Naive thymus-derived CD4-positive, alpha-beta T cell (primary cell): ENCODE data around the gene PAX6. TPM values are rescaled to one million over a fixed set of nuclear protein-coding genes. Genes with fewer than 3 reads are reported as not detected.

Experiments used
- ATAC-seq: fragments of 150-1000 bp; cut with Tn5 transposase; 2 replicates; pipeline ENCODE4 v1.10.0; 2021; ENCODE audit warnings: mild to moderate bottlenecking, moderate library complexity
- CTCF ChIA-PET: fragments of 350-600 bp; sonication (Branson Sonifier 250); formaldehyde crosslinking; loops from one replicate; lab custom pipeline; 2021; ENCODE audit warnings: antibody characterized with exemption; lab: Charles Lee
- POLR2A ChIA-PET: fragments of 350-600 bp; sonication (Branson Sonifier 250); formaldehyde crosslinking; loops from one replicate; lab custom pipeline; 2021; ENCODE audit warnings: antibody characterized with exemption, inconsistent platforms; lab: Charles Lee
- DNase-seq, 9 donors: peaks; one replicate each; pipeline versions ENCODE4 v3.0.0 to v3.0.0-alpha.2; 2020 to 2022; ENCODE audit warnings: mixed read lengths in 1 of 9
- H3K27ac ChIP-seq: one replicate; pipeline ENCODE4 v1.7.0; 2013; ENCODE audit warnings: mild to moderate bottlenecking, low read depth, low read length, moderate library complexity
- H3K27me3 ChIP-seq, 2 donors: one replicate each; pipeline ENCODE4 v1.7.0; 2013; ENCODE audit warnings: low read length in 2 of 2, mild to moderate bottlenecking in 2 of 2, moderate library complexity in 2 of 2; ENCODE audit not compliant: control insufficient read depth in 2 of 2, insufficient read depth in 2 of 2
- H3K36me3 ChIP-seq, 3 experiments: 1 replicate in 2 of 3; 2 replicates in 1 of 3; pipeline ENCODE4 v1.7.0; 2013; ENCODE audit warnings: low read length in 3 of 3, mild to moderate bottlenecking in 3 of 3, moderate library complexity in 1 of 3; ENCODE audit not compliant: insufficient read depth in 3 of 3, control insufficient read depth in 2 of 3
- H3K4me1 ChIP-seq, 2 donors: one replicate each; pipeline ENCODE4 v1.7.0; 2013; ENCODE audit warnings: low read length in 2 of 2, mild to moderate bottlenecking in 2 of 2, moderate library complexity in 1 of 2; ENCODE audit not compliant: control insufficient read depth in 2 of 2, insufficient read depth in 2 of 2
- H3K4me3 ChIP-seq: 2 replicates; pipeline ENCODE4 v1.7.0; 2013; ENCODE audit warnings: mild to moderate bottlenecking, low read length
- H3K9me3 ChIP-seq, 3 experiments: 1 replicate in 2 of 3; 2 replicates in 1 of 3; pipeline ENCODE4 v1.7.0; 2013; ENCODE audit warnings: low read length in 3 of 3; ENCODE audit not compliant: control insufficient read depth in 2 of 3
- H3K27ac Mint-ChIP-seq, 9 donors: one replicate each; pipeline ENCODE4 v1.8.0; 2020 to 2022; ENCODE audit warnings: mixed read lengths in 9 of 9, mild to moderate bottlenecking in 8 of 9, moderate library complexity in 5 of 9, inconsistent platforms in 2 of 9
- H3K27me3 Mint-ChIP-seq, 5 donors: one replicate each; pipeline ENCODE4 v1.8.0; 2021 to 2022; ENCODE audit warnings: mixed read lengths in 5 of 5, mild to moderate bottlenecking in 1 of 5
- H3K36me3 Mint-ChIP-seq, 5 donors: one replicate each; pipeline ENCODE4 v1.8.0; 2020 to 2022; ENCODE audit warnings: mixed read lengths in 5 of 5, mild to moderate bottlenecking in 3 of 5, inconsistent platforms in 1 of 5
- H3K4me1 Mint-ChIP-seq, 7 donors: one replicate each; pipeline ENCODE4 v1.8.0; 2020 to 2022; ENCODE audit warnings: mixed read lengths in 7 of 7, mild to moderate bottlenecking in 3 of 7, inconsistent platforms in 1 of 7
- H3K4me3 Mint-ChIP-seq, 10 donors: one replicate each; pipeline ENCODE4 v1.8.0; 2020 to 2022; ENCODE audit warnings: mild to moderate bottlenecking in 10 of 10, mixed read lengths in 10 of 10, moderate library complexity in 6 of 10, inconsistent platforms in 2 of 10
- H3K9me3 Mint-ChIP-seq, 11 donors: one replicate each; pipeline ENCODE4 v1.8.0; 2020 to 2022; ENCODE audit warnings: mixed read lengths in 11 of 11, mild to moderate bottlenecking in 4 of 11, inconsistent platforms in 1 of 11, moderate library complexity in 1 of 11
- intact Hi-C, 2 donors: fragments of 100-400 bp; cut with micrococcal nuclease; formaldehyde crosslinking; loops; one replicate each; pipeline ENCODE4 v1.15.1; 2023
- polyA plus RNA-seq, 2 donors: library from polyadenylated mRNA; unstranded; fragments of 300-500 nt; fragmentation: Illumina TruSeq; gene quantifications; one replicate each; pipeline ENCODE4 v1.2.3, GENCODE V29; 2021
- total RNA-seq, 6 experiments: library from RNA in 5 of 6; stranded (reverse) in 5 of 6; gene quantifications; 1 replicate in 5 of 6; 2 replicates in 1 of 6; pipeline ENCODE4 v1.2.3 and lab custom pipeline; 2021 to 2026

The PAX6 gene
- total and polyA plus RNA-seq, 7 experiments from 2014 or later: not detected

- DNase-seq: no peak
These were observed 7.9 kb downstream of the PAX6 start for GRCh38 chr11:31802990-31803812.

GRCh38 chr11:31802609-31802989 lies 8.5 kb downstream of the PAX6 start:
- Mint-ChIP-seq H3K36me3 (peaks cover 0 to 26% (median 13%) of the 10 kb centered on the region in 5 donors), H3K4me3 (peak overlapping the region in 6 of 10 donors; percentile 32 to 81 (median 62)), H3K27me3 (peaks cover 77 to 92% (median 82%) of the 10 kb centered on the region in 5 donors), H3K27ac (peak overlapping the region in 2 of 9 donors; percentile 41 to 73), H3K4me1 (peaks cover 26 to 62% (median 49%) of the 10 kb centered on the region in 7 donors), H3K9me3 (peaks cover 4 to 62% (median 29%) of the 10 kb centered on the region in 11 donors)
- POLR2A ChIA-PET: no interaction called here
- Histone ChIP-seq H3K36me3 (no peaks in the 10 kb centered on the region), H3K4me3 (no peak overlapping the region), H3K27ac (no peak overlapping the region), H3K4me1 (peaks cover 5 to 31% of the 10 kb centered on the region in 2 donors), H3K27me3 (peaks cover 18 to 58% of the 10 kb centered on the region in 2 donors), H3K9me3 (peaks cover 0 to 6% (median 0%) of the 10 kb centered on the region in 3 experiments)
- CTCF ChIA-PET: no interaction called here
- intact Hi-C loops: loop anchor here in 1 of 2 donors (2.0 to 5.0 kb wide), 2 partner anchors 14 to 630 kb away; no protein-coding TSS in a partner anchor
- no peak for ATAC-seq
- DNase-seq: no peak

More at GRCh38 chr11:31802990-31803812, 7.9 kb downstream of the PAX6 start:
- CTCF ChIA-PET: no interaction called here
- Mint-ChIP-seq H3K9me3 (peaks cover 4 to 68% (median 29%) of the 10 kb centered on the region in 11 donors), H3K4me3 (peak overlapping the region; percentile 23 to 82 (median 70)), H3K4me1 (peaks cover 23 to 59% (median 50%) of the 10 kb centered on the region in 7 donors), H3K27me3 (peaks cover 79 to 93% (median 84%) of the 10 kb centered on the region in 5 donors), H3K36me3 (peaks cover 0 to 26% (median 17%) of the 10 kb centered on the region in 5 donors), H3K27ac (peak overlapping the region in 2 of 9 donors; percentile 39 to 73)
- no peak overlapping the region for H3K27ac ChIP-seq
- ATAC-seq: no peak
- POLR2A ChIA-PET: no interaction called here
- intact Hi-C loops: loop anchor here in 1 of 2 donors (2.0 to 5.0 kb wide), 2 partner anchors 14 to 629 kb away; no protein-coding TSS in a partner anchor
- peaks cover 5 to 30% of the 10 kb centered on the region in 2 donors for H3K4me1 ChIP-seq
- H3K36me3 ChIP-seq: no peaks in the 10 kb centered on the region
- peaks cover 22 to 61% of the 10 kb centered on the region in 2 donors for H3K27me3 ChIP-seq
- H3K4me3 ChIP-seq: no peak overlapping the region
- H3K9me3 ChIP-seq: peaks cover 0 to 6% (median 0%) of the 10 kb centered on the region in 3 experiments

- intact Hi-C loops: loop anchor here in 1 of 2 donors (2.0 to 5.0 kb wide), 3 partner anchors 15 to 630 kb away; no protein-coding TSS in a partner anchor
- H3K4me3 Mint-ChIP-seq: no peak overlapping the region
These were observed 9.0 kb downstream of the PAX6 start for GRCh38 chr11:31802000-31802551.

GRCh38 chr11:31801298-31801702 lies 9.8 kb downstream of the PAX6 start:
- Mint-ChIP-seq H3K27ac (peak overlapping the region in 1 of 9 donors; percentile 15), H3K9me3 (peaks cover 0 to 61% (median 29%) of the 10 kb centered on the region in 11 donors), H3K27me3 (peaks cover 77 to 92% (median 82%) of the 10 kb centered on the region in 5 donors), H3K36me3 (peaks cover 0 to 21% (median 14%) of the 10 kb centered on the region in 5 donors), H3K4me1 (peaks cover 28 to 60% (median 47%) of the 10 kb centered on the region in 7 donors), H3K4me3 (peak overlapping the region in 2 of 10 donors; percentile 36 to 45)
- intact Hi-C loops: loop anchor here in 1 of 2 donors (2.0 to 5.0 kb wide), 2 partner anchors 24 to 631 kb away; no protein-coding TSS in a partner anchor
- Histone ChIP-seq H3K27ac (no peak overlapping the region), H3K36me3 (no peaks in the 10 kb centered on the region), H3K27me3 (peaks cover 17 to 51% of the 10 kb centered on the region in 2 donors), H3K9me3 (peaks cover 0 to 6% (median 0%) of the 10 kb centered on the region in 3 experiments), H3K4me1 (peaks cover 5 to 31% of the 10 kb centered on the region in 2 donors), H3K4me3 (no peak overlapping the region)
- POLR2A ChIA-PET: no interaction called here
- ATAC-seq: no peak
- CTCF ChIA-PET: no interaction called here
- no peak for DNase-seq

More at GRCh38 chr11:31802000-31802551, 9.0 kb downstream of the PAX6 start:
- Mint-ChIP-seq H3K27me3 (peaks cover 77 to 92% (median 82%) of the 10 kb centered on the region in 5 donors), H3K27ac (no peak overlapping the region), H3K4me1 (peaks cover 28 to 64% (median 49%) of the 10 kb centered on the region in 7 donors), H3K9me3 (peaks cover 4 to 60% (median 29%) of the 10 kb centered on the region in 11 donors), H3K36me3 (peaks cover 0 to 26% (median 14%) of the 10 kb centered on the region in 5 donors)
- H3K4me1 ChIP-seq: peaks cover 5 to 31% of the 10 kb centered on the region in 2 donors
- no peaks in the 10 kb centered on the region for H3K36me3 ChIP-seq
- no peak overlapping the region for H3K27ac ChIP-seq
- no peak for ATAC-seq
- DNase-seq: no peak
- peaks cover 0 to 6% (median 0%) of the 10 kb centered on the region in 3 experiments for H3K9me3 ChIP-seq
- peaks cover 16 to 56% of the 10 kb centered on the region in 2 donors for H3K27me3 ChIP-seq
- no peak overlapping the region for H3K4me3 ChIP-seq
- POLR2A ChIA-PET: no interaction called here
- CTCF ChIA-PET: no interaction called here

- CTCF ChIA-PET: no interaction called here
- Histone ChIP-seq H3K27me3 (peaks cover 17 to 51% of the 10 kb centered on the region in 2 donors), H3K9me3 (peaks cover 0 to 6% (median 0%) of the 10 kb centered on the region in 3 experiments), H3K36me3 (no peaks in the 10 kb centered on the region), H3K4me3 (no peak overlapping the region), H3K27ac (no peak overlapping the region), H3K4me1 (peaks cover 5 to 29% of the 10 kb centered on the region in 2 donors)
- no peak for DNase-seq
- peaks cover 28 to 60% (median 47%) of the 10 kb centered on the region in 7 donors for H3K4me1 Mint-ChIP-seq
- H3K27ac Mint-ChIP-seq: peak overlapping the region in 2 of 9 donors; percentile 1 to 85
- POLR2A ChIA-PET: no interaction called here
- peak overlapping the region in 7 of 10 donors; percentile 0 to 70 (median 53) for H3K4me3 Mint-ChIP-seq
- peaks cover 82 to 93% (median 87%) of the 10 kb centered on the region in 5 donors for H3K27me3 Mint-ChIP-seq
- ATAC-seq: no peak
- H3K9me3 Mint-ChIP-seq: peaks cover 0 to 61% (median 29%) of the 10 kb centered on the region in 11 donors
- intact Hi-C loops: loop anchor here in 1 of 2 donors (2.0 to 5.0 kb wide), 2 partner anchors 24 to 632 kb away; no protein-coding TSS in a partner anchor
- peaks cover 0 to 21% (median 14%) of the 10 kb centered on the region in 5 donors for H3K36me3 Mint-ChIP-seq
These were observed 10.5 kb downstream of the PAX6 start for GRCh38 chr11:31800398-31801265.
